GM21737 (cell line): Measurements from ENCODE around the gene TNFRSF19.
"Not testable (repeated sequence)": the region's sequence is repeated elsewhere in the genome, so short reads cannot be mapped to it uniquely, and the experiment has no call there.

ENCODE experiments used
- ATAC-seq: cut with Tn5 transposase; IDR thresholded peaks from one replicate; pipeline ENCODE4 v1.9.1; 2021; ENCODE audit warnings: mild to moderate bottlenecking, moderate library complexity; ENCODE audit not compliant: unreplicated experiment

The TNFRSF19 gene

GRCh38 chr13:23652909-23653726 lies 82.9 kb downstream of the TNFRSF19 start:
- no peak for ATAC-seq

- no peak for ATAC-seq
Measured at GRCh38 chr13:23654111-23655110, 84.2 kb downstream of the TNFRSF19 start.

GRCh38 chr13:23655321-23655720 lies 85.1 kb downstream of the TNFRSF19 start:
- ATAC-seq, result no peak

- no peak for ATAC-seq
Measured at GRCh38 chr13:23656637-23657371, 86.6 kb downstream of the TNFRSF19 start.

- ATAC-seq, result no peak
Measured at GRCh38 chr13:23658929-23659541, 88.8 kb downstream of the TNFRSF19 start.

GRCh38 chr13:23660249-23660648 lies 90.0 kb downstream of the TNFRSF19 start:
- ATAC-seq, result no peak

GRCh38 chr13:23666582-23666981 lies 96.4 kb downstream of the TNFRSF19 start:
- no peak for ATAC-seq

GRCh38 chr13:23667750-23668149 lies 97.5 kb downstream of the TNFRSF19 start:
- ATAC-seq, result no peak

- no peak for ATAC-seq
Measured at GRCh38 chr13:23668562-23668961, 98.3 kb downstream of the TNFRSF19 start.

- no peak for ATAC-seq
Measured at GRCh38 chr13:23670793-23671192, 100.6 kb downstream of the TNFRSF19 start.

GRCh38 chr13:23671377-23671776 lies 101.2 kb downstream of the TNFRSF19 start:
- no peak for ATAC-seq

- no peak for ATAC-seq
Measured at GRCh38 chr13:23671897-23672296, 101.7 kb downstream of the TNFRSF19 start.

GRCh38 chr13:23672616-23673015 lies 102.4 kb downstream of the TNFRSF19 start:
- no peak for ATAC-seq

GRCh38 chr13:23673354-23673753 lies 103.1 kb downstream of the TNFRSF19 start:
- no peak for ATAC-seq

- ATAC-seq, result no peak
Measured at GRCh38 chr13:23673867-23674605, 103.8 kb downstream of the TNFRSF19 start.

GRCh38 chr13:23674795-23675640 lies 104.8 kb downstream of the TNFRSF19 start:
- ATAC-seq, result no peak

GRCh38 chr13:23677679-23678288 lies 107.6 kb downstream of the TNFRSF19 start:
- ATAC-seq, result not testable (repeated sequence)

- no peak for ATAC-seq
Measured at GRCh38 chr13:23678795-23679194, 108.6 kb downstream of the TNFRSF19 start.
